Adrenal gland (tissue), 5 donors: ENCODE data around the gene ATG12.

Experiments
- POLR2A ChIP-seq, 2 donors: fragments of 450-650 bp; IDR thresholded peaks; one replicate each; pipeline ENCODE4 v1.6.1; 2017; ENCODE audit warnings: antibody characterized with exemption in 2 of 2, mild to moderate bottlenecking in 2 of 2, moderate library complexity in 1 of 2
- TF ChIP-seq, protein P1 (sequence below), 6 experiments: fragments of 450-650 bp in 4 of 6; fragments of 200-600 bp in 2 of 6; sonication (generic) in 1 of 6; IDR thresholded peaks; 1 replicate in 5 of 6; 2 replicates in 1 of 6; pipeline versions ENCODE4 v1.5.1 to v1.8.0; 2016 to 2021; ENCODE audit warnings: antibody characterized with exemption in 6 of 6, mild to moderate bottlenecking in 2 of 6, moderate library complexity in 1 of 6
- donor health status: DM: no; HTN: no; CAD: no.

DNA sequence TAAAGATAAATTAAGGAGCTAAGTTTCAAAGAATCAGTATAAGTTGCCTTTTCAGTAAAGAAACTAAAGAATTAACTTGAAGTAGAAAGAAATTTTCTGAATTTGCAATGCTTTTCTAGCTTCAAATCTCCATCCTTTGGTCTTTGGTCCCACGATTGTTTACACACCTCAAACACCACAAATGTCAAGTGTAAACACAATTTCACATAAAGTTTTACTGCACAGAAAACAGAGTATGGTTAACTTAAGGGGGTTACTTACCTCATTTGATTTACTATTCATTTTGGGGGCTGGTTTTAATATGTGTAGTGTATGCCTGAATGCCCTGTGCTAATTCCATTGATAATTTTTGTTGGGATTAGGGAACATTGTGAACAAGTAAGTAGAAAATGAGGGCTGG is 29.0 kb downstream of the ATG12 start:
- no peak for TF ChIP-seq POLR2A (IDR thresholded peaks at IDR 0.05)
- TF ChIP-seq, protein P1, sequence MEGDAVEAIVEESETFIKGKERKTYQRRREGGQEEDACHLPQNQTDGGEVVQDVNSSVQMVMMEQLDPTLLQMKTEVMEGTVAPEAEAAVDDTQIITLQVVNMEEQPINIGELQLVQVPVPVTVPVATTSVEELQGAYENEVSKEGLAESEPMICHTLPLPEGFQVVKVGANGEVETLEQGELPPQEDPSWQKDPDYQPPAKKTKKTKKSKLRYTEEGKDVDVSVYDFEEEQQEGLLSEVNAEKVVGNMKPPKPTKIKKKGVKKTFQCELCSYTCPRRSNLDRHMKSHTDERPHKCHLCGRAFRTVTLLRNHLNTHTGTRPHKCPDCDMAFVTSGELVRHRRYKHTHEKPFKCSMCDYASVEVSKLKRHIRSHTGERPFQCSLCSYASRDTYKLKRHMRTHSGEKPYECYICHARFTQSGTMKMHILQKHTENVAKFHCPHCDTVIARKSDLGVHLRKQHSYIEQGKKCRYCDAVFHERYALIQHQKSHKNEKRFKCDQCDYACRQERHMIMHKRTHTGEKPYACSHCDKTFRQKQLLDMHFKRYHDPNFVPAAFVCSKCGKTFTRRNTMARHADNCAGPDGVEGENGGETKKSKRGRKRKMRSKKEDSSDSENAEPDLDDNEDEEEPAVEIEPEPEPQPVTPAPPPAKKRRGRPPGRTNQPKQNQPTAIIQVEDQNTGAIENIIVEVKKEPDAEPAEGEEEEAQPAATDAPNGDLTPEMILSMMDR (IDR thresholded peaks at IDR 0.05), result no peak
